Aortic smooth muscle cell (primary cell): Measurements from ENCODE around the gene DKC1. TPM values are rescaled to one million over a fixed set of nuclear protein-coding genes. Genes with fewer than 3 reads are reported as not detected.

Source experiments
- total RNA-seq: library from RNA; depleted of rRNA; stranded (reverse); fragments of >200 nt; gene quantifications from 2 replicates; pipeline ENCODE4 v1.2.3, GENCODE V29; 2014

Gene DKC1
- 26.3 and 42.4 TPM in 2 replicates for total RNA-seq

GRCh38 chrX:154762537-154763296 is at the start of gene DKC1:
TSS of gene DKC1 (plus strand) at chrX:154762864. CDS start at chrX:154762966, 102 bp downstream.

GRCh38 chrX:154750301-154751202 is 12.1 kb upstream of the DKC1 start, which contains the start of gene GAB3:
TSS of gene GAB3 (minus strand) at chrX:154751077. CDS start at chrX:154751025, 52 bp downstream.

GRCh38 chrX:154804957-154805695 is 42.5 kb downstream of the DKC1 start, which contains the start of gene MPP1:
TSS of gene MPP1 (minus strand) at chrX:154805485. CDS start at chrX:154805373, 112 bp downstream.

Other genes starting within 250 kb of the DKC1 start
- gene FAM3A, start 246.6 kb upstream of the DKC1 start, total RNA-seq: 29.7 and 31.0 TPM in 2 replicates
- gene G6PD, start 216.0 kb upstream of the DKC1 start, total RNA-seq: 73.5 and 79.2 TPM in 2 replicates
- gene IKBKG, start 215.2 kb upstream of the DKC1 start, total RNA-seq: 13.6 and 13.8 TPM in 2 replicates
- not detected in 2 replicates for gene CTAG1A, start 177.7 kb upstream of the DKC1 start, total RNA-seq
- not detected in 2 replicates for gene CTAG1B, start 143.6 kb upstream of the DKC1 start, total RNA-seq
- not detected in 2 replicates for gene CTAG2, start 109.3 kb upstream of the DKC1 start, total RNA-seq
- gene GAB3, start 11.8 kb upstream of the DKC1 start, total RNA-seq: 3.2 and 4.1 TPM in 2 replicates
- gene MPP1, start 42.6 kb downstream of the DKC1 start, total RNA-seq: 19.9 and 23.0 TPM in 2 replicates
- not detected in 2 replicates for gene SMIM9, start 71.8 kb downstream of the DKC1 start, total RNA-seq
- gene F8A1, start 123.5 kb downstream of the DKC1 start, total RNA-seq: 2.0 and 2.8 TPM in 2 replicates